HT1080 (cell line): Measurements from ENCODE around the gene URB1. TPM values are rescaled to one million over a fixed set of nuclear protein-coding genes. Genes with fewer than 3 reads are reported as not detected.
"Not testable (repeated sequence)": the region's sequence is repeated elsewhere in the genome, so short reads cannot be mapped to it uniquely, and the experiment has no call there.

ENCODE experiments used
- DNase-seq: peaks from one replicate; pipeline ENCODE4 v3.0.0-alpha.2; 2015; ENCODE audit warnings: low read depth
- total RNA-seq: library from RNA; depleted of rRNA; stranded (reverse); fragments of >200 nt; shearing (Covaris generic); gene quantifications from 2 replicates; pipeline ENCODE4 v1.2.3, GENCODE V29; 2014

Gene URB1
- total RNA-seq, 1 experiment from 2014 or later, result 38.1 TPM

DNA sequence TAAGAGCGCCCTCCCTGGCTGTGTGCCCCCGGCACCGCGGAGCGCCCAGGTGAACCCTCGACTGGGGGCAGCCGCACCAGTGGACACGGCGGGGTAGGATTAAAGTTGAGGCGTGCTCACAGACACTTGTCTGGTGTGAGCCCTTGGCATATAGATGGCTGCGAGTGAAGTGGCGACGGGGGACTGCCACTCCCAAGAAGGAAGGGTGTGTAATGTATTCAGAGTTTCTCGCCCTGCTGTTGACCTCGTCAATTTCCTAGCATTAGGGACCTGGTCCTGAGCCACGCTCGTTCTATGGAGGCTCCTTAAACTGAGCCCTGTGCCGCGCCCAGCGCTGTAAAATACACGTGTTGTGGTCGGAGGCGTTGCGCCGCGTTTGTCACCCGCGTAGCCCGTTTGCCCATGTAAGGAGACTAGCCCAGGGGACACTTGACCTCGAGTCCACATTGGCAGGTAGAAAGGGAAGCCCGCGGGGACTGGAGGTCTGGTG is 20.2 kb upstream of the URB1 start:
- no peak for DNase-seq

DNA sequence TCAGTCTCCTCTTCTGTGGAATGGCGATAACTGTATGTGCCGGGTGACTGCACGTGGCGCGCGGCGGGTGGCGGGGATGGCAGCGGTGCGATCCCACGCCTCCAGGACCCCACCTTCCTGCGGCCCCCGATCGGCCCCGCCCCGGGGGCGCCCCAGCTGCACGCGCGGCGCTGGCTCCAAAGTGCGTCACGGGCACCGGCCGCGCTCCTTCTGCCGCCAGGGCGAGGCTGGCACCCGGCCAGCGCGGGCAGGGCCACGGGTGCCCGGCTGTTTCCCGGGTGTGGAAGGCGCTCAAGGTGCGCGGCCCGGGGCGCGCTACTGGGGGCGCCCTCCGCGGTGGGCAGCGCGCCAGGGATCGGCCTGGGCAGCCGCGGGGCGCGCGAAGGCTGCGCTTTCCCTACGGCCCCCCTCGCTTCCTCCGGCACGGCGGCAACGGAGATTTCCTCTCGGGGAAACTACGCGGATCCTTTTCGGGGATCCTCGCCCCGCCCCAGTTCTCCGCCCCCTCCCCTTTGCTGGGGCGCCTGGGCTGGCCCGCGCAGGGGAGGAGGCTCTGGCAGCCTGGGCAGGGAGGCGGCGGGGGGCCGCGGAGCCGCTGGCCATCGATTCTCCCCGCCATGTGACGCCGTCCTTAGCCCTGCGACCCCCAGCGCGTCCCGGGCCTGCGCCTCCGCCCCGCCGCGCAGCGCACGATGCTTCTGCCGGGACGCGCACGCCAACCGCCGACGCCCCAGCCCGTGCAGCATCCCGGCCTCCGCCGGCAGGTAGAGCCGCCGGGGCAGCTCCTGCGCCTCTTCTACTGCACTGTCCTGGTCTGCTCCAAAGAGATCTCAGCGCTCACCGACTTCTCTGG is 19.6 kb upstream of the URB1 start, which contains the start of gene EVA1C:
EVA1C (plus strand) TSS at position 545 of the 853 bp plus-strand sequence; CDS start at position 693, 148 bp downstream.
- DNase-seq, result no peak

DNA sequence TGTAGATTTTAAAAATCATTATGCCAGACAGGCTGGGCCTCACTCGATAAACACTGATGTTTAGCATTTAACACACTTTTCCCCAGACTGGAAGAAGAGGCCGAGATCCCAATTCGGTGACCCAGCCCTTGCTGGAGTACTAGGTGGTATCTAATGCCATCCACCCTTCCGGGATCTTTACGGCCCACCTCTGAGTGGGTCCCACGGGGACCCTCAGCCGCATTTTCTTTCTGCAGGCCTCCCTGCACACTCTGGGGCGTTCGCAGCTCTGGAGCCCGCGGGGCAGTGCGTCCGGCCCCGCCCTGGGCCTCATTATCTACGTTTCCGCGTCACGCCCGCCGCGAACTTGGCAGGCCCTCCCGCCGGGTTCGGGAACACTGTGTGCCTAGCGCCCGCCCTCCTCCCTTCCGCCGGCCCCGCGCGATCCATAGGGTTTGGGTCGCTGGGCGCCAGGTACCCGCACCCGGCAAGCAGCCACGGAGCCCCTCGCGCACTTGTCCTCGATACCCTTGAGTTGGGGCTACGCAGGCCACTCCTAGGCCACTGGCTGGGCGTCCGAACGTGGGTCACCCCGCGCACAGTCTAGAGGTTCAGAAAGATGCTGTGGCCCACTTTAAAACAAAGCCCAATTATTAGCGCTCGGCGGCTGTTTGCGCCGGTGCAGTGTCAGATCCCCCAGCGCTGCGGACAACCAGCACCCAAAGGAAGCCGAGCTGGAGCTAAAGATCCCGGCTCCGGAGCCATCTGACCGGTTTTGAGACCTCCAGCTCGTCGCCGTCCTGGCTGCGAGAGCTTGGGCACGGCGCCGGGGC is 18.7 kb upstream of the URB1 start:
- no peak for DNase-seq

DNA sequence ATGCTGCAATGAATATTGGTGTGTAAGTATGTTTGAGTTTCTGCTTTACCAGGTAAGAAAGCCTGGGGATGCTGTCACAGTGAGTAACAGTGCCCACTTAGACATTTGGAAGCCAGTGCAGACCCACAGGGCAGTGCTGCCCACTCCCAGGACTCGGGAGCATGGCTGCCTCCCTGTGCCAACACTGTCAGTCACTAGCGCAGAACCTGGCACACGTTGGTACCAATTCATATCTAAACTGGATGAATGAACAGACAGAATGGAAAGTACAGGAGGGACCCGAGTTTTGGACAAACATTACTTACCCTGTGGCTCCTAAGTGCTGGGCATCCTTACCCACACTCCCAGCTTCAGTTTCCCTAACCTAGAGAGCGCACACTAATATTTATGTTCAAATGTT is 18.1 kb upstream of the URB1 start:
- DNase-seq, result no peak

DNA sequence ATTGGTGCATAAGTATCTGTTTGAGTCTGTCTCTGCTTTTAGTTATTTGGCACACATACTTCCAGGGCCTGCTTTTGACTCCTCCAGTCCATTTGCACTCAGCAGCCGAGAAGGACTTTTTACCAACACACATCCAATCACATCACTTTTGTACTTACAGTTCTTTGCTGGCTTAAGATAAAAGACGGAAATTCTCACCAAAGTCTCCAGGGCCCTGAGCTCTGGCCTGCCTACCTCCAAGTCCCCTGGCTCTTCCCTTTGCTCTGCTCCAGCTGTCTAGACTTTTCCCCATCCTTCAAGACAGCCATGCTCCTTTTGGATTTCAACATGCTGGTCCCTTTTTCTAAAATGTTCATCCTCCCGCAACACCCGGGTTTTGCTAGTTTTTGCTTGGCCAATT is 17.5 kb upstream of the URB1 start:
- no peak for DNase-seq

GRCh38 chr21:32406405-32406804 is 13.6 kb upstream of the URB1 start:
- DNase-seq, result no peak

DNA sequence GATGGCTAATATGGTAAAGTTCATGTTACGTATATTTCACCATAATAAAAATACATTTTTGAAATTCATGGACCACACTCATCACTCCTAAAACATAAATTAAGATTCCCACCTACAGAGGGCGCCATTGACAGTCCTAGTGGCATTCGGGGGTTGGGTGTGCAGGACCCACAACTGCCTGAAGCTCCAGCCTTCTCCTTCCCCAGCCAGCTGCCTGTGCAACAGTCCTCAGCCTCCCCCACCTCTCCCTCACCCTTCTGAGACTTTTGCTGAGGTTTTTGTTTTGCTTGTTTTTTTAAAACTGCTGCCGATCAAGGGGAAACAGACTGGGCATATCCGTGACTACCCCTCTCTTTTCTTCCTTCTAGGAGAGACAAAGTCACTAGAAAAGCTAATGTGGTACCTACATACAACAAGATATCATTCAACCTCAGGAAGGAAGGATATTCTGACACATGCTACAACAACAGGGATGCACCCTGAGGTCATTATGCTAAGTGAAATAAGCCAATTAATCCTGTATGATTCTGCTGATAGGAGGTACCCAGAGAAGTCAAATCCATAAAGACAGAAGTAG is 10.5 kb upstream of the URB1 start:
- peak; percentile 66 for DNase-seq

- no peak for DNase-seq
Observed at GRCh38 chr21:32393677-32394001, 827 bp upstream of the URB1 start.

- peak; percentile 13 for DNase-seq
Observed at GRCh38 chr21:32392299-32392879, 423 bp downstream of the URB1 start.

- no peak for DNase-seq
Observed at GRCh38 chr21:32391755-32392154, 1.1 kb downstream of the URB1 start.

DNA sequence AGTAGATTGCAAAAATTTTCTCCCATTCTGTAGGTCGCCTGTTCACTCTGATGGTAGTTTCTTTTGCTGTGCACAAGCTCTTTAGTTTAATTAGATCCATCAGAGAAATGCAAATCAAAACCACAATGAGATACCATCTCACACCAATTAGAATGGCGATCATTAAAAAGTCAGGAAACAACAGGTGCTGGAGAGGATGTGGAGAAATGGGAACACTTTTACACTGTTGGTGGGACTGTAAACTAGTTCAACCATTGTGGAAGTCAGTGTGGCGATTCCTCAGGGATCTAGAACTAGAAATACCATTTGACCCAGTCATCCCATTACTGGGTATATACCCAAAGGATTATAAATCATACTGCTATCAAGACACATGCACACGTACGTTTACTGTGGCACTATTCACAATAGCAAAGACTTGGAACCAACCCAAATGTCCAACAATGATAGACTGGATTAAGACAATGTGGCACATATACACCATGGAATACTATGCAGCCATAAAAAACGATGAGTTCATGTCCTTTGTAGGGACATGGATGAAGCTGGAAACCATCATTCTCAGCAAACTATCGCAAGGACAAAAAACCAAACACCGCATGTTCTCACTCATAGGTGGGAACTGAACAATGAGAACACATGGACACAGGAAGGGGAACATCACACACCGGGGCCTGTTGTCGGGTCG is 2.1 kb downstream of the URB1 start:
- DNase-seq, result not testable (repeated sequence)

DNA sequence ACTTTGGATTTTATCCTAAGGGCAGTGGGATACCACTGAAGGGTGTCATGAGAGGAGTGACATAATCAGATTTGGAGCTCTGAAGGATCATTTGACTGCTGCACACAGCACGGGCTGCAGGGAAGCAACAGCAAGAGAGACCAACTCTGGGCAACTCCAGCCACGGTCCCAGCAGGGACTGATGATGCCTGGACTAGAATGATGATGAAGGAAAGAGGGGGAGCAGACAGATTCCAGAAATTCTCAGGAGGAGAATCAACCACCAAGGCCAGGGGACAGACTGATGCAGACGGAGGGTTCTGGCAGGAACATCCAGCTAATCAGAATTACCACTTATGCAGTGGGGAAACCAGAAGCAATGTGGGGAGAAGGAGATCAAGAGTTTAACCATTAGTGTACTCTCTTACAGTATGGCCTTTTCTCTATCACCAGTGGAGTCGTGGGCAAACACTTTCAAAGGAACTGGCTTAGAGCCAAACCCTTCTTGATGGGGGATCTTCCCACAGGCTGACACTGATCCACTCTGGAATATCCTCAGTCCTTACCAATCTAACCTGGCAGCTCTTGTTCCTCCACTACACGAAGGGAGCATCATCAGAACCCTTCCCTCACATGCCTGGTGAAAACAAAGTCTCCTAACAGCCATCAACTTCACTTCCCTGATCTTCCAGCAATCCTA is 3.3 kb downstream of the URB1 start:
- no peak for DNase-seq

- no peak for DNase-seq
Observed at GRCh38 chr21:32388306-32388705, 4.5 kb downstream of the URB1 start.

GRCh38 chr21:32387151-32387550 is 5.7 kb downstream of the URB1 start:
- DNase-seq, result no peak

DNA sequence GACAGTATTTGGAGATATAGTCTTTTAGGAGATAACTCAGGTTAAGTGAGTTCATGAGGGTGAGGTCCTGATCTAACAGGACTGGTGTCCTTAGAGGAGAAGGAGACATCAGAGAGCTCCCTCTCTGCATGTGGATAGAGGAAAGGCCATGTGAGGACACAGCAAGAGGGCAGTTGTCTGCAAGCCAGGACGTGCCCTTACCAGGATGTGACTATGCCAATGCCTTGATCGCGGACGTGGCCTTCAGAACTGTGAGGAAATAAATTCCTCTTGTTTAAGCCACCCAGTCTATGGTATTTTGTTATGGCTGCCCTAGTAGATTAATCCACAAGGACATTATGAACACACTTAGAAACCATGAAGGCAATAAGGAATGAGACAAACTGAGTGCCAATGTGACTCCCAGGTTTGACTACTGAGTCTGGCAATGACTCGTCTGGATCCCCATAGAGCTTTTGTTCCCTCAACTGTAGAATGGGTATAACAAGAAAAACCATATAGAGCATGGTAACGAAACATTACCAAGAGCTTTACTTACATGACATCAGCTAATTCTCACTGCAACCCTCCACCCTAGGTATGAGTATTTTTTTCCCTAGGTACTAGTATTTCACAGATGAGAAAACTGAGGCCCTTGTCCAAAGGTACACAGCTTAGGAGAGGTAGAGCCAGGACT is 6.5 kb downstream of the URB1 start:
- DNase-seq, result peak; percentile 26

DNA sequence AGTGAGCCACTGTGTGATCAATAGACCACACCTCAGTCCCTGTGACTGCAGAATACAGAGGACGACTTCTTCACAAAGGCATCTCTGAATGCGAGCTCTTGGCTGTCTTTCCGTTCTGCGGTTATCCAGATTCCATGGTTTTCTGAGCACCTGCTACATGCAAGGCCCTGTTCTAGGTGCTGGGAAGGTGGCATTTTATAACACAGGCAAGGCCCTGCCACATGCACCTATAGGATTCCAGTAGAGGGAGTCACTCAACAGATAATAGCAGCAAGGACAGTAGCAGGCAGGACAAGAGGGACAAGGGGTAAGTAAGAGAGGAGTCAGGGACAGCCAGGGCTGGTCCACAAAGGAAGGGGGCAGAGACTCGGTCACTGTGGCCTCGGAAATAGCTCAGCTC is 9.0 kb downstream of the URB1 start:
- DNase-seq, result no peak

DNA sequence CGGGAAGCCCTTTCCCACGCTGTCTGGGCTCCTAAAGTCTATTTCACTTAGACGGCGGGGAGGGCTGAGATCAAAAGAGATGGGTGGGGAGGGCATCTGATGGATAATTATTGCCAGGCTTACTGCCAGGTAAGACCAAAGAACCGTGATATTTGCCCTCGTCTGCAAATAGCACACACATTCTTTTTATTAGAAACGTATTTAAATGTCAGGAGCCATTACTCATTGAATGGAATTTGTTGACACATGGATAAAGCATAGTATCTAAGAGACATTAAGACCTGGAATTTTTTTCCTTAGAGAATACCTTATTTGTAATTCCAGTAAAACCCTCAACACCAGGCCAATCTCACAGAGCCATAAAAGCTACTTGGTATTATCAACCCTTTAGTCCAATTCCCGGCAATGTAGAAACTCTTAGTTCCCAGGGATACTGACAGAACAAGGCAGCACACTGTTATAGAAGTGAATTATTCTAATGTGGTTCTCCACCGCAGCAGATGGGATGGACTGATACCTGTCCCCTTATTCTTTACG is 10.6 kb downstream of the URB1 start:
- DNase-seq, result no peak

- DNase-seq, result no peak
Observed at GRCh38 chr21:32381571-32381970, 11.2 kb downstream of the URB1 start.

- no peak for DNase-seq
Observed at GRCh38 chr21:32380940-32381339, 11.9 kb downstream of the URB1 start.

GRCh38 chr21:32378956-32379355 is 13.9 kb downstream of the URB1 start:
- no peak for DNase-seq
